CD4-positive, alpha-beta T cell treated with Interleukin-15 for 1 hour (primary cell): Measurements from ENCODE around the gene DPPA2.
"Not testable (repeated sequence)": the region's sequence is repeated elsewhere in the genome, so short reads cannot be mapped to it uniquely, and the experiment has no call there.

ENCODE experiments used
- DNase-seq: peaks from one replicate; pipeline ENCODE4 v3.0.0-alpha.2; 2020

DPPA2 gene, protein sequence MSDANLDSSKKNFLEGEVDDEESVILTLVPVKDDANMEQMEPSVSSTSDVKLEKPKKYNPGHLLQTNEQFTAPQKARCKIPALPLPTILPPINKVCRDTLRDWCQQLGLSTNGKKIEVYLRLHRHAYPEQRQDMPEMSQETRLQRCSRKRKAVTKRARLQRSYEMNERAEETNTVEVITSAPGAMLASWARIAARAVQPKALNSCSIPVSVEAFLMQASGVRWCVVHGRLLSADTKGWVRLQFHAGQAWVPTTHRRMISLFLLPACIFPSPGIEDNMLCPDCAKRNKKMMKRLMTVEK

DNA sequence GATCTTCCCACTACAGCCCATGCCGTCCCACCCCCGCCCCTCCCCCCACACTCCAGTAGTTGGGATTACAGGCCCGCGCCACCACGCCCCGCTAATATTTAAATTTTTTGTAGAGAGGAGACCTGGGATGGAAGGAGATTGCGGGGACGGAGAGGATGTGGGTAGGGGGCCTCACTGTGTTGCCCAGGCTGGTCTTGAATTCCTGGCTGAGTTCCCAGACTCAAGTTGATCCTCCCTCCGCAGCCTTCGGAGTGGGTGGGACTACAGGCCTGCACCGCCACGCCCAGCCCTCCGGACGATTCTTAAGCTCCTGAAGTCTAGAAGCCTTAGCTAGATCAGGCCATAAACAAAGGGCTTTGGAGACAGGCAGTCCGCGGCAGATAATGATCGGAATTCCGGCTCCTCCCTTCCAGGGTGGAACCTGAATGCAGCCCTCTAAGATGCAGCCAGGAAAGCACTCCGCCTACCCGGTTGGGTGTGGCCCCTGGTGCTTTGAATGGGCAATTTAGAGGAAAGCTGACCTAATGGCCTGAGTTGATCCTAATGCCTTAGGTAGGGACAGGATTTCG, at the start of gene DPPA2:
TSS of gene DPPA2 (minus strand) at position 356 of the 569 bp plus-strand sequence. CDS start 1,975 bp downstream, outside the sequence.
- DNase-seq, result no peak

DNA sequence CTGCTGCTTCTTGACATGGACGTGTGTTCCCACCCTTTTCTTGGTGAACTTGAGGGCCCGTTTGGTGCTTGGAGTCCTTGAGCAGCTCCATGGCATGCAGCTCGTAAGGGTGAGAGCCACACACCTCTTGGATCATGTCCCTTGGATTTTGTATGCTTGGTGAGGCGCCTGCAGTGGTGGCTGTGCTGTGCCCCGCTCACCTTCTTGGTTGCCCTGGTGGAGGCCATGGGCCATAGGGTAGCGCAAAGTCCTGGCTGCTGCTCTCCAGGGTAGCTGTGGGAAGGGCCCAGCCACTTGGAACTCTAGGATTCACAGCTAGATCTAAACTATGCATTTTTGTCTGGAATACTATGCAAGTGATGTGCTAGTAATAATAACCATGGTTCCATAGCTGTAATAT, 47.8 kb upstream of the DPPA2 start:
- DNase-seq, result no peak

DNA sequence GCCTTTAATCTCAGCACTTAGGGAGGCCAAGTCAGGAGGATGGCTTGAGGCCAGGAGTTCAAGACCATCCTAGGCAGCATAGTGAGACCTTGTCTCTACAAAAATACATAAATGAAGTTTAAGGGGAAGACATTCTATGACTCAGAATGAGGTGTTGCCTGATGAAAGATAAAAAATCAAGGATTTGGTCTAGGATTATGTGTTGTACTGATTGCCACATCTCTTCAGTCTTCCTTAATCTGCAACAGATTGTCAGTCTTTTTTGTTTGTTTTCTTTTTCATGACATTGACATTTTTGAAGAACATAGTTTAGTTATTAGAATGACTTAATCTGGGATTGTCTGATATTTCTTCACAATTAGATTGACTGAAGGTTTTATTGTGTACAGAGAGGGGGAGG, 47.3 kb upstream of the DPPA2 start:
- DNase-seq, result no peak

DNA sequence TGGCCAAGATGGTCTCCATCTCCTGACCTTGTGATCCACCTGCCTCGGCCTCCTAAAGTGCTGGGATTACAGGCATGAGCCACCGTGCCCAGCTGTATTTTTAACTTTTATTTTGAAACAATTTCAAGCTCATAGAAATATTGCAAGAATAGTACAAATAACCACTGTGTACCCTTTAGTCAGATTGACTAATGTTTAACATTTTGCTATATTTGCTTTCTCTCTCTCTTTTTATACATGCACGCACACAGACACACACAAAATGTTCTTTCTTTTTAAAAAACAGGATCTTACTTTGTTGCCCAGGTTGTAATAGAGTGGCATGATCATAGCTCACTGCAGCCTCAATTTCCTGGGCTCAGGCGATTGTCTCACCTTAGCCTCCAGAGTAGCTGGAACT, 46.5 kb upstream of the DPPA2 start:
- no peak for DNase-seq

DNA sequence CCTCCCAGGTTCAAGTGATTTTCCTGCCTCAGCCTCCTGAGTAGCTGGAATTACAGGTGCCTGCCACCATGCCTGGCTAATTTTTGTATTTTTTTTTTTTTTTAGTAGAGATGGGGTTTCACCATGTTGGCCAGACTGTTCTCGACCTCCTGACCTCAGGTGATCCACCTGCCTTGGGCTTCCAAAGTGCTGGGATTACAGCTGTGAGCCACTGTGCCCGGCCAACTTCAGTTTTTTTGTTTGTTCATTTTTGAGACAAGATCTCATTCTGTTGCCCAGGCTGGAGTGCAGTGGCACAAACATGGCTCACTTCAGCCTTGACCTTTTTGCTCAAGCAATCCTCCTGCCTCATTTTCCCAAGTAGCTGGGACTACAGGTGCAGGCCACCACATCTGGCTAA, 42.5 kb upstream of the DPPA2 start:
- not testable (repeated sequence) for DNase-seq

DNA sequence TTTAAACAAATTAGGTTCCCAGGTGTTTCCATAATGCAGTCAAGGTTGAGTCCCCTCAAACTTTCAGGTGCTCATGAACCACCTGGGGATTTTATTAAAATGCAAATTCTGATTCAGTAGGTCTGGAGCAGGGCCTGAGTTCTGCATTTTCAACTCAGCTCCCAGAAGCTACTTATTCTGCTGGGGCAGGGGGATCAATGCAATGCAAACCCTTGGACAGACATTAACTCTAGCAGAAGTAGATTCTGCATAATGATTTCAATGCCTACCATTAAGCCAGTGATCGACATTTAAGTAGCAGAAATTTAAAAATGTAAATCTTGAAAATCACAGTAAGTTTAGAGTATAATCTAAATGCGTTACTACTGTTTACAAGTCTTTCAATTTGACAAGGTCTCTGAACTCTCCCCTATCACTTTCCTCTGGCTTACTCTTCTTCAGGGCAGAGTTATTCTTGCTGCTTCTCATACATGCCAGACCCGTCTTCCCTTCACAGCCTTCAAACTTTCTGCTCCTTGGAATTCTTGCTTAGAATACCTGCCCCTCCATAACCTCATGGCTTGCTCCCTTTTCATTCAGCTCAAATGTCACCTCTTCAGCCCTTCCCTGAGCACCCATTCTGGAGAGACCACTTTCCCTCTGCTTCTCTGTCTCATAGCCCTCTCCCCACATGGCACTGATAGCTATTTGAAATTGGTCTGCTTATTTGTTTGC, 40.3 kb upstream of the DPPA2 start:
- DNase-seq, result no peak

DNA sequence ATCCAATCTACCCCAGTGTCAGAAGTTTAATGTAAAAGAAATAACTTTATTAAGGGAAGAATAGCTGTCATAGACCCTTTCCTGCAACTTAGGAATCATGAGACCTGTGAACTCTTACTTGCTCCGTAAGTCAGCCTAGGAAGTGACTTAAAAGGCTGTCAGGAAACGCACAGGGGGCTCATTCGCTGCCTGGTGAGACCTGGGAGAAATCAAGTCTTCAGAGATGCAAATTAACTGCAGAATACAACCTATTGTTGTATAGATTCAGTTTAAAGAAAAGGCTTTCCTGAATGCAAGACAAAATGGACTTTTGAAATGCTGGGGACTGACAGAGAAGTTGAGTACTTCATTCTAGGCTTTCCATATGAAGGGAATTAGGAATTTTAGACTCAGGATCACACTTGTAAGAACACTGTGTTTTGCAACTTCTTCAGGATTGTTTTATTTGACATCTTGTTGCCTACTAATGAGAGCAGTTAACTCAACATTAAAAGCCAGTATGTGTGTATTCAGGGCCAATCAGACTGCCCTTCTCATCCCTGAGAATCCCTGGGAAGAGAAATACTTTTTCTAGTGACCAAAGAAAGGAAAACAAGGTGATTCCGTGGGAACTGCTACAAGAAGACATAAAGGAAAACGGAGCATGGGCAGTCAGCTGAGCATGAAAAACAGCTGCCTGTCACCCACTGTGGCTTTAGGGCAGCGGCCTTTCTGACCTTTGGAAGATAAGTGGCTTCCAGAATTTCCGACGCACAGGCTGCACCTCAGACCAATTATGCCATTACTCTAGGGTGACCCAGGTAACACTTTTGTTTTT, 39.5 kb upstream of the DPPA2 start:
- DNase-seq, result no peak

DNA sequence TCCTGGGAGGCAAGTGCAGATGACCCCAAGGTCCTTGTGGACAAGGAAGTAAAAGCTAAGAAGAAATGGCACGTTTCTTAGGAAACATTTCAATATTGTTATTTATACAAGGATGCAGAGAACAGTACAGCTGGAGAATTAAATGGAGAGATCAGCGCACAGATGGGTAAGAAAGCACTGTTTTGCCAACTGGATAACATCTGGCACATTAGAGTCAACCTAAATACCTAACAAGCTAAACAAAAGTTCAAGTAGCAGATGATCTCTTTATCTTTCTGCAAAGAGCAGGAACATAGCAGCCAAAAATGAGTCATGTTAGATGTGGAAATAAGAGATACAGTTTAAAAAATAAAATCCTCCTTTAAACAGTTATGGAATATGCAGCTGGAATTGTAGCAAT, 36.7 kb upstream of the DPPA2 start:
- no peak for DNase-seq

DNA sequence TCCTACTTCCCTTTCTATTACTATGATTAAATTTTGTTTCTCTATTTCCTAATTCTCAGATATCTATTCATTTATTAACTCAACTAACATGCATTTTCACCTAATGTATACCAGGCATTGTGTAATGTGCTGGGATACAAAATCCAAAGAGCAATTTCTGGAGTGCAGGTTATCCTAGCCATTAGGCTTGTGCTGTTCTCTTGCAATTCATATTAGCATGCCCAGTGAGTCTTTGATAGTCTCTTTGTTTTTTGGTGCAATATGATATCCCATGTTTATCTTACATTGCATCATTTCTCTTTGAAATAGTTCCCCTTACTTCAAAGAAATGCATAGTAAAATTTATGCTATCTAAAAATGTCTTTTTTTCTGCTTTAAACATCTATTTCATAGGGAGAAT, 34.9 kb upstream of the DPPA2 start:
- no peak for DNase-seq

DNA sequence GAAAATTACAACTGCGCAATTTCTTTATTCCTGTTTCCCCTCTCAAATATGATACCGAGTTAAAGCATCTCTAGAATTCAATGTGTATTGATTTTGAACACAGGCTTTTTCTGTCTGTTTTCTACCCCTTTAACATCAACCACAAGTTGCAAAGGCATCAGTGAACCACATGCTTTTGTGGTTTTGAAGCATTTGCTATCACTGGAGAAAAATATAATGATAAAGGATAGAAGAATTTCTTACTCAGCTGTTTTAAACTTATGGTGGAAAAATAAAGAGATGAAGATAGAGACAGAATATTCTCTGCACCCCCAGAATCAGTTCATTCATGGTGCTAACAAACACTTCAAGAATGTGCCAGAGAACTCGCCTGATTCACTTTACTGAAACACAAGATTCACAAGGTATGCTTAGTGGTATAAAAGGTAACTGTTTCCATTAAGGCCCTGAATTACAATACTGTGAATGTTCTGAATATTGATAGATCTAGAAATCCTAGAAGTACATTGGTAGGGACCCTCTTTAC, 30.5 kb upstream of the DPPA2 start:
- no peak for DNase-seq

DNA sequence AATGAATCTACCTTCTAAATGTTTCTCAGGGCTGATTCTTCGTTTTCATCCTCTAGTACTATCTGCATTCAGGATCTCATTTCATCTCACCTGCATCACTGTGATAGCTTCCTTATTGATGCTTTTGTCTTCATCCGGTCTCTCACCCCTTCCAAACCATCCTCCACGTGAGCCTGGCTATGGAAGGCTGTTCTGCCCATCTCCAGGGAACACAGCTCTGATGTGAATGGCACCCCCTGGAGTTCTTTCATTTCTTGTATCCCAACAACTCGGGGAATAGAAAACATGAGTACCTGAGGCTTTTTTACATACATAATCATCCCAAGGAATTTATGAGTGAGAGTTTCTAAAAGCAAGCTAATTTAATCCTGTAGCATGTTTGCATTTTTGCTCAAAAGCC, 29.8 kb upstream of the DPPA2 start:
- DNase-seq, result no peak

DNA sequence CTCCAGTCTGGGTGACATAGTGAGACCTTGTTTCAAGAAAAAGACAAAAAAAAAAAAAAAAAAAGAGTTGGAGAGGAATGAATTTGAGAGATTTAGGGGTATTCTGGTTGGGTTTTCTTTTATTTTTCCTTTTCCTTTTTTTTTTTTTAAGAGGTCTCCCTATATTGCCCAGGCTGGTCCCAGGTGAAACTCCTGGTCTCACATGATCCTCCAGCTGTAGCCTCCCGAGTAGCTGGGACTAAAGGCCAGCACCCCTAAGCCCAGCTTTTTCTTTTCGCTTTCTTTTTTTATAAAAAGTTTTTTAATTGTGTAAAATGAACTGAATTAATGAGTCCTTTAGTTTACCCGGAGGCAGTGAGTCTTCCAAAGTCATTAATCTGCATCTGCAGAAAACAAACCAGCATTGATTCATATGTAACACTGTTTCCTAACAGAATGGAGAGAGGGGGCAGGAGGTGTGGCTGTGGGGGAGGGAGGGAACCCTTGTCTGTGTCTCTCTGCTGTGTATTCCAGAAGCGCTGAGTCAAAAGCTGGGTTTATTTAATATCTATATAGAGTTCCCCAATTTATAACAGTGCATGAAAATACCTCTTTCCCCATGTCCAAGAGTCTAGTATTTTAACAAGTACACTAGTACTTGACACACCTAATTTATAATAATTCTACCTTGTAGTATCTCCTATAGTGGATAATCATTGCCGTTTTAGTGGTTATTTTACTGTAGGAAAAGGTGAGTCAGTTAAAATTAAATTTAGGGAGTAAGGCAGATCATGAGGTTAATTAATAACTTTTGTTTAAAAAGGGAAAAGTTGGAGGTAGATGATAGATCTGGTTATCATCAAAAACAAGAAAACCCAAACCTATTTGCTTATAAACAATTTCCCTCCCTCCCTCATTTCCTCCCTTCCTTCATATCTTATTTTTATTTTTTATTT, 23.7 kb upstream of the DPPA2 start:
- no peak for DNase-seq

DNA sequence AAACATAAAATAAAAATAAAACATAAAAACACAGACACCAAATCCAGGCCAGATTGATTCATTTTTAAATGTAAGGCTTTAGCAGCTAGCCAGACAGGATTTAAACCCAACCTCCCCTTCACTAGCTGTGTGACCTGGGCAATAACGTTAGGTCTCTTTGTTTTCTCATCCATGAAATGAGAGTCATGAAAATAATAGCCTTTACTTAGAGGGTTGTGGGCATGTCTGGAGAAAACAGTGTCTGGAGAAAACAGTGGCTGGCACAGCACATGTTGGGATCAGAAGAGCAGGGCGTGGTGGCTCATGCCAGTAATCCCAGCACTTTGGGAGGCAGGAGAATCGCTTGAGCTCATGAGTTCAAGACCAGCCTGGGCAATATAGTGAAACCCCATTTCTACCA, 22.9 kb upstream of the DPPA2 start:
- DNase-seq, result no peak

DNA sequence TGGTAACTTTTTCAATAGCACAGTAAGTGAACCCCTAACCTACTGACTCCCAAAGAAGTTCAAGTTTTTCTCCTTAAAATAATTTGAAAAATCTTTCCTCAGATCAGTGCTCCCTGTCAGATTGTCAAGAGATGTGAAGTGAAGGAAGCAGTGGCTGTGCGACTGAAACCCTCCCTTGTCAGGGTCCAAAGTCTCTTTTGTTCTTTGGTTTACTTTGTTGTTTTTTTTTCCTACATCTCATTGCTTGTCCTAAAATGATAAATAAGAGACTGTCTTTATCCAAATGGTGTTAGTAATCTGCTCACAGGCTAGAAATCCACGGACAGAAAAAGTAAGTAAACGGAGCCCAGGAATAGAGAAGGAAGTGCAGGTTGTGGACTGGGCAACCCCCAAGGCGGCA, 22.0 kb upstream of the DPPA2 start:
- no peak for DNase-seq

DNA sequence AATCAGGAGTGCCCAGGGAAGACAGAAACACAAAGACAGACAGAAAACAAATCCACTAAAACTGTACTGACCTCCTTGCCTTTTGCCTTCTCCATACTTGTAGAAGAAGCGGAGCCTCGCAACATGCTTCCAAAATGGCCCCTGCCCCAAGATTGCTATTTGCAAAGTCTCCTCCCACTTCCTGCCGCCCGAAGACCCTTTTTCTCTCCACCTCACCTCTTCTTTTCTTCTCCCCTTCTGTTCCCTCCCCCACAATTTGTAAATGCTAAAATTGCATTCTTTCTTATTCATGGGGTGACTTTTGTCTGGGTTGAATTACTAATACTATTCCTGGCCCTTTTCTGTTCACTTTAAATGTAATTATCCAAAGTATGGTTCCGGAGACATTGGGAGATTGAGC, 21.1 kb upstream of the DPPA2 start, which contains the start of gene DPPA4:
TSS of gene DPPA4 (minus strand) at position 154 of the 400 bp plus-strand sequence. CDS start at position 125, 29 bp downstream.
- no peak for DNase-seq

DNA sequence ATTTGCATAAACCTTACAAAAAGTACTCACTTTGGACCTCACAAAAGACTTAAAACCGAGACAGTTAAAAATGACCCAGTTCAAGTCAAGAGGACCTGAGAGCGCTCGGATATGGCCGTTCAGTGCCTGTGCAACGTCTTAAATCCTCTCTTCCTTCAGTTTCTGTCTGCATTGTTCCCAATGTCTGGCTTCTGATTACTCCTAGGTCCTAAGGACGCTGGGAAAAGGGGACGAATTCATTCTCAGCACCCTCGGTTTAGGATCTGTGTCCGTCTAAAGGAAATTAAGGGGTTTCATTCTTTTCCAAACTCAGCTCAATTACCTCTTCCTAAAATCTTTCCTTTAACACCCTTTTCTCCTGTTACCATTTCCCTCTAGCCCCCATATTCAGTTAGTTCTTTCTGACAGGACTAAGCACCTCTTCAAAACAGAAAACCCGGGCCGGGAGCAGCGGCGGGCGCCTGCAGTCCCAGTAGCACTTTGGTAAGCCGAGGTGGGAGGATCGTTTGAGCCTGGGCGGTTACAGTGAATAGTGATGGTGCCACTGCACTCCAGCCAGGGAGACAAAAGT, 20.1 kb upstream of the DPPA2 start:
- peak; percentile 20 for DNase-seq

DNA sequence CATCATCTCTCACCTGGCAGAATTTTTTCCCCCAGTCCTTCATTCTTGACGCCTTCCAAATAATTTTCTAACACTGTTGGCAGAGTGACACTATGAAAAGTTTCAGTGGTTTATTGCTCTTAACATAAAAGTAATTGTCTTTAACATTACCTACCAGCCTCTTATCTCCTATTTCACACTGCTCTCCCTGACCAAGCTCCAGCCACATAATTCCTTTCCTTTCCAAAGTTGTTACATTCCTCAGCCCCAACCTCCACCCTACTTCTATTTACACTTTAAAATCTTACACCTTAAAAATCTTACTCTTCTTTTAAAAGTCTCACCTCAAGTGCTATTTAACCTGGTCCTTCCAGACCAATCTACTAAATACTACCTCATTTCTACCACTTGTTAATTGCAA, 18.3 kb upstream of the DPPA2 start:
- DNase-seq, result no peak

DNA sequence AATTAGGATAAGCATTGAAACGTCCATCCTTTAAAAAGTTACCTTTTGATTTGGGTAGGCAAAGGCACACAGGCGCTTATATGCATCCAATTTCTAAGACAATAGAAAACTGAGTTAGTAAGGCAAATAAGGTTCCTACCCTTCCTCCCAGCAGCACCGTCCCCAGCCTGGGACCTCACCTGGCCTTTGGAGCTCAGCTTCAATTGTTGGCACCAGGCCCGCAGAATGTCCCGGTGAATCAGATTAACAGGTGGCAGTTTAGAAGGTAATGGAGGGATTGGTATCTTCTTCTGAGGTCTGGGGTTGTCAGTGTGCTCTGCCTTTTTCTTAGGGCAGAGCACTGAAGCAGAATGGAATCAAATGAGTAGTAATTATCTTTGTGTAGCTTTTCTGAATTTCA, 15.4 kb upstream of the DPPA2 start:
- no peak for DNase-seq

DNA sequence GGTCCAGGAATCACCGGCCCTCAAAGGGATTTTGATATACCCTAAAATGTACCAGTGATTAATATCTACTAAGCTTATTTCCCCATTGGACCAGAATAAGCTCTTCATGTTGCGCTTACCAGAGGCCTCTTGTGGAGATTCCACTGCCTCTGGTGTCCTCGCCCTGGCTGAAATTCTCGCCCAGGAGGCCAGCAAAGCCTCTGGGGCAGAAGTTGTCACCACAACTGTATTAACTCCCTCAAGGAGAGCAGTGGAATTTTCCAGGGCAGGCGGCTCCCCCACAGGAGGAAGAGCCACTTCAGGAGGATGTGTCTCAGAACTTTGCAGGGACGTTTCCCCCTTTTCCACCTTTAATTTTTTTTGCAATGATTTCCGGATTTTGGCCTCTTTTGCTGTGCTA, 14.1 kb upstream of the DPPA2 start:
- DNase-seq, result no peak

DNA sequence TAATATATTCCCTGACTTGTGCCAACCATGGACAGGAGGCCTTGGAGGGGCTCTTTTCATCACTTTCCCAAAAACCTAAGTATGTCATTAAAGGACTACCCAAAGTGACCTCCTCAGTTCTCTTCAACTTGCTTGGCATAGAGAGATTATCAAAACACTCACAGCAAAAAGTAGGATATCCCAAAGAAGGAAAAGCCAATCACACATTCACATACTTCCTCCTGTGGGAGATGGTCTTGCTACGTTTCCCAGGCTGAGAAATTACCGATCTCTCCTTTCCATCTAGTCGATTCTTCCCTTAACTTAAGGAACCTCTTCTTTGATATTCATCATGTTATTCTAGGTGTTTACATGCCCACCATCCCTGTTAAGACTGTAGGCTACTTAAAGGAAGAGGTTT, 11.9 kb upstream of the DPPA2 start:
- no peak for DNase-seq

DNA sequence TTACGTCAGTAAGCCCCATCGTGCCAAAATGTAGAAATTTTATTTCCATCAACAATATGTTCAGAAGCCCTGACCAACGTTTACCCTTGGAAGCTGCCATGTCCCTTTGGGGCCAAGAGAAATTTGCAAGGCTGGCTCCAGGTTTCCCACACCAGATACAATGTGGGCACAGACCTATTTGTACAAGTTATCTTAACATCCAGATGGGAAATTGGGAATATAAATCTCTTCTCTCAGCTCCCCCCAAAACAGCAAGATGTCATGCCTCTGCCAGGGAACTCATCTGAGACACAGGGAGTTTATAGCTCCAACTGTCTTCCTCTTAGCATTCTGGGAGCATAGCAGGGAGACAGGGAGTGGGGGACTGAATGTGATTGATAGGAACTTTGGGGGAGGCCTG, 9.3 kb upstream of the DPPA2 start:
- no peak for DNase-seq

DNA sequence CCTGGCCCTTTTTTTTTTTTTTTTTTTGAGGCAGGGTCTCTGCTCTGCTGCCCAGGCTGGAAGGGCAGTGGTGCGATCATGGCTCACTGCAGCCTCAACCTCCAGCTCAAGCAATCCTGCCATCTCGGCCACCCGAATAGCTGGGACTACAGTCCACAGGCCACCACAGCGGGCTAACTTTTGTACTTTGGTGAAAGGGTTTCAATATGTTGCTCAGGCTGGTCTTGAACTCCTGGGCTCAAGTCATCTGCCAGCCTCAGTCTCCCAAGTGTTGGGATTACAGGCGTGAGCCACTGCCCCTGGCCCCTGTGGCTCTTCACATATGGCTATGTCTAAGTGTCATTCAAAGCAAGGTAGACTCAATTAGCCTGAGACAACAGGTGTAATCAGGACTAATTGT, 8.8 kb upstream of the DPPA2 start:
- DNase-seq, result no peak
